Uterus (tissue), 2 donors: ENCODE data around the gene LBH.

Experiments
- CTCF ChIP-seq, 4 experiments: fragments of 200-600 bp in 2 of 4; fragments of 450-650 bp in 2 of 4; sonication (generic) in 2 of 4; IDR thresholded peaks; one replicate each; pipeline ENCODE4 v1.5.1; 2016 to 2019; ENCODE audit warnings: antibody characterized with exemption in 4 of 4, mild to moderate bottlenecking in 2 of 4, moderate library complexity in 1 of 4
- POLR2A ChIP-seq, 2 donors: fragments of 450-650 bp; IDR thresholded peaks; one replicate each; pipeline ENCODE4 v1.6.1; 2016; ENCODE audit warnings: antibody characterized with exemption in 2 of 2, mild to moderate bottlenecking in 1 of 2, moderate library complexity in 1 of 2

DNA sequence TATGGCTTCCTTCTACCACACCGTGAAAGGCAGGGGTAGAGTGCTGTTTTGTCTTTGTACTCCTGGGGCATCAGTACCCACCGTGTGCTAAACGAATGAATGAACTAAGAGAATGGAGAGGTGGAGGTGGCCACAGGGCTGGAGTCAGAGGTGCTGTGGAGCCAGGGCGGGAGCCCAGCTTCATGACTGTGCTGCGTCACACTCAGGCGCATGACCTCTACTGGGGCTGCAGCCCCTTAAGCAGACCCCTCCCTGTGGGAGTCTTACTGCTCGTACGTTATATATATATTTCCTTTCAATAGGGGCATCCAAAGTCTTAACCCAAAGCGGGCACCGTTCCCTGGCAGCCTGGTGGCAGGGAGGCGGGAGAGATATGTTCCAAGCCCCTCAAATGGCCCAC, 18.0 kb upstream of the LBH start:
- TF ChIP-seq POLR2A (IDR thresholded peaks at IDR 0.05) (no peak), CTCF (IDR thresholded peaks at IDR 0.05) (no peak)
